Large intestine (tissue), 3 donors: ENCODE results near the gene CRYBB3. TPM values are rescaled to one million over a fixed set of nuclear protein-coding genes. Genes with fewer than 3 reads are reported as not detected.
A peak's percentile ranks its signal among the peaks of the same experiment; 100 is the strongest.
"Not testable (repeated sequence)": the region's sequence is repeated elsewhere in the genome, so short reads cannot be mapped to it uniquely, and the experiment has no call there.

Experiments
- DNase-seq, 2 donors: peaks; one replicate each; pipeline versions ENCODE4 v3.0.0 to v3.0.0-alpha.2; 2013
- H3K27ac ChIP-seq: one replicate; pipeline ENCODE4 v1.5.1; 2013; ENCODE audit warnings: low read length
- H3K27me3 ChIP-seq: 2 replicates; pipeline ENCODE4 v1.6.1; 2013; ENCODE audit warnings: low read length; ENCODE audit not compliant: control insufficient read depth, insufficient read depth
- H3K36me3 ChIP-seq: 2 replicates; pipeline ENCODE4 v1.6.1; 2013; ENCODE audit warnings: low read length; ENCODE audit not compliant: control insufficient read depth, insufficient read depth
- H3K4me1 ChIP-seq: one replicate; pipeline ENCODE4 v1.6.1; 2013; ENCODE audit warnings: low read length; ENCODE audit not compliant: control insufficient read depth, insufficient read depth
- H3K4me3 ChIP-seq: one replicate; pipeline ENCODE4 v1.5.1; 2013; ENCODE audit warnings: low read length
- H3K9me3 ChIP-seq: one replicate; pipeline ENCODE4 v1.6.1; 2013; ENCODE audit warnings: mild to moderate bottlenecking, low read depth, low read length, moderate library complexity; ENCODE audit not compliant: control insufficient read depth
- WGBS: methylation state at CpG from one replicate; pipeline ENCODE4 v1.1.5; 2013; ENCODE audit warnings: low lambda C conversion rate; ENCODE audit not compliant: insufficient coverage; 5-methylcytosine and 5-hydroxymethylcytosine counted together
- polyA plus RNA-seq: library from polyadenylated mRNA; unstranded; fragments of 120-200 nt; gene quantifications from one replicate; pipeline ENCODE4 v1.2.1, GENCODE V29; 2013

Gene CRYBB3
- polyA plus RNA-seq, 1 donor: 0.16 TPM

GRCh38 chr22:25219948-25220442 lies 20.3 kb downstream of the CRYBB3 start:
- Histone ChIP-seq H3K36me3 (no peaks in the 10 kb centered on the region), H3K4me1 (no peaks in the 10 kb centered on the region), H3K4me3 (no peak overlapping the region), H3K27ac (no peak overlapping the region), H3K27me3 (no peaks in the 10 kb centered on the region), H3K9me3 (no peaks in the 10 kb centered on the region)
- no peak for DNase-seq
- WGBS: no CpG with 5 or more reads among the region's 4 CpGs

GRCh38 chr22:25221790-25222189 lies 22.1 kb downstream of the CRYBB3 start:
- H3K27ac ChIP-seq: no peak overlapping the region
- no peaks in the 10 kb centered on the region for H3K9me3 ChIP-seq
- no peaks in the 10 kb centered on the region for H3K27me3 ChIP-seq
- DNase-seq: no peak
- no peaks in the 10 kb centered on the region for H3K4me1 ChIP-seq
- no CpG with 5 or more reads among the region's 8 CpGs for WGBS
- H3K36me3 ChIP-seq: no peaks in the 10 kb centered on the region
- no peak overlapping the region for H3K4me3 ChIP-seq

- no peaks in the 10 kb centered on the region for H3K9me3 ChIP-seq
- H3K4me3 ChIP-seq: no peak overlapping the region
- H3K27me3 ChIP-seq: no peaks in the 10 kb centered on the region
- H3K27ac ChIP-seq: no peak overlapping the region
- WGBS: no CpG with 5 or more reads among the region's 12 CpGs
- DNase-seq: no peak
- H3K36me3 ChIP-seq: no peaks in the 10 kb centered on the region
- no peaks in the 10 kb centered on the region for H3K4me1 ChIP-seq
These were observed 23.7 kb downstream of the CRYBB3 start for GRCh38 chr22:25223269-25223850.

- H3K9me3 ChIP-seq: no peaks in the 10 kb centered on the region
- no peaks in the 10 kb centered on the region for H3K27me3 ChIP-seq
- H3K36me3 ChIP-seq: no peaks in the 10 kb centered on the region
- H3K4me3 ChIP-seq: no peak overlapping the region
- DNase-seq: no peak
- no CpG with 5 or more reads among the region's 13 CpGs for WGBS
- no peak overlapping the region for H3K27ac ChIP-seq
- no peaks in the 10 kb centered on the region for H3K4me1 ChIP-seq
These were observed 29.2 kb downstream of the CRYBB3 start for GRCh38 chr22:25228822-25229221.

GRCh38 chr22:25230760-25231159 lies 31.1 kb downstream of the CRYBB3 start:
- H3K27me3 ChIP-seq, H3K36me3 ChIP-seq, DNase-seq, H3K4me1 ChIP-seq, H3K27ac ChIP-seq, H3K9me3 ChIP-seq, H3K4me3 ChIP-seq: not testable (repeated sequence)
- WGBS: no CpG with 5 or more reads among the region's 2 CpGs

GRCh38 chr22:25232301-25232700 lies 32.6 kb downstream of the CRYBB3 start:
- H3K27me3 ChIP-seq: peaks cover 10% of the 10 kb centered on the region
- H3K9me3 ChIP-seq: no peaks in the 10 kb centered on the region
- 83% methylated on average over 1 of the region's 5 CpGs for WGBS
- H3K4me1 ChIP-seq: no peaks in the 10 kb centered on the region
- no peak overlapping the region for H3K4me3 ChIP-seq
- no peak overlapping the region for H3K27ac ChIP-seq
- no peak for DNase-seq
- H3K36me3 ChIP-seq: no peaks in the 10 kb centered on the region

GRCh38 chr22:25233706-25234105 lies 34.0 kb downstream of the CRYBB3 start:
- H3K4me1 ChIP-seq, H3K27ac ChIP-seq, H3K9me3 ChIP-seq, H3K4me3 ChIP-seq, H3K36me3 ChIP-seq, DNase-seq: not testable (repeated sequence)
- peaks cover 14% of the 10 kb centered on the region for H3K27me3 ChIP-seq

GRCh38 chr22:25235547-25236290 lies 36.1 kb downstream of the CRYBB3 start:
- Histone ChIP-seq H3K36me3 (no peaks in the 10 kb centered on the region), H3K4me3 (no peak overlapping the region), H3K4me1 (no peaks in the 10 kb centered on the region), H3K27ac (no peak overlapping the region), H3K27me3 (peaks cover 14% of the 10 kb centered on the region), H3K9me3 (no peaks in the 10 kb centered on the region)
- peak; percentile 57 to 66 for DNase-seq
- 60% methylated on average over 1 of the region's 30 CpGs for WGBS

- no CpG with 5 or more reads among the region's 6 CpGs for WGBS
These were observed 36.8 kb downstream of the CRYBB3 start for GRCh38 chr22:25236417-25236816.

GRCh38 chr22:25237503-25237902 lies 37.8 kb downstream of the CRYBB3 start:
- Histone ChIP-seq H3K4me1 (no peaks in the 10 kb centered on the region), H3K27me3 (peaks cover 14% of the 10 kb centered on the region), H3K9me3 (no peaks in the 10 kb centered on the region), H3K4me3 (no peak overlapping the region), H3K36me3 (no peaks in the 10 kb centered on the region), H3K27ac (no peak overlapping the region)
- no peak for DNase-seq
- whole genome bisulfite sequencing: no CpG with 5 or more reads among the region's 4 CpGs

More at GRCh38 chr22:25236417-25236816, 36.8 kb downstream of the CRYBB3 start:
- no peak for DNase-seq
- Histone ChIP-seq H3K4me1 (no peaks in the 10 kb centered on the region), H3K9me3 (no peaks in the 10 kb centered on the region), H3K4me3 (no peak overlapping the region), H3K36me3 (no peaks in the 10 kb centered on the region), H3K27ac (no peak overlapping the region), H3K27me3 (peaks cover 14% of the 10 kb centered on the region)

GRCh38 chr22:25238058-25238457 lies 38.4 kb downstream of the CRYBB3 start:
- H3K27ac ChIP-seq, H3K4me3 ChIP-seq, DNase-seq, H3K9me3 ChIP-seq, H3K4me1 ChIP-seq, H3K36me3 ChIP-seq: not testable (repeated sequence)
- no CpG with 5 or more reads among the region's 9 CpGs for WGBS
- H3K27me3 ChIP-seq: peaks cover 14% of the 10 kb centered on the region
